ENCODE results near the gene FBXL7.

- TF ChIP-seq CTCF (IDR thresholded peaks at IDR 0.05) (no peak), EZH2phosphoT487 (IDR thresholded peaks at IDR 0.05) (no peak)
These were observed 448.2 kb downstream of the FBXL7 start for GRCh38 chr5:15948190-15948589.
